C4-2B (cell line): ENCODE results near the gene OSBPL2.

Experiments used
- ZFX ChIP-seq: fragments of 450-650 bp; IDR thresholded peaks from 2 replicates; pipeline ENCODE4 v1.6.1; 2017
- TF ChIP-seq, protein P1 (sequence below): fragments of 450-650 bp; conservative IDR thresholded peaks from 2 replicates; pipeline ENCODE4 v1.5.1; 2017; ENCODE audit warnings: mild to moderate bottlenecking

DNA sequence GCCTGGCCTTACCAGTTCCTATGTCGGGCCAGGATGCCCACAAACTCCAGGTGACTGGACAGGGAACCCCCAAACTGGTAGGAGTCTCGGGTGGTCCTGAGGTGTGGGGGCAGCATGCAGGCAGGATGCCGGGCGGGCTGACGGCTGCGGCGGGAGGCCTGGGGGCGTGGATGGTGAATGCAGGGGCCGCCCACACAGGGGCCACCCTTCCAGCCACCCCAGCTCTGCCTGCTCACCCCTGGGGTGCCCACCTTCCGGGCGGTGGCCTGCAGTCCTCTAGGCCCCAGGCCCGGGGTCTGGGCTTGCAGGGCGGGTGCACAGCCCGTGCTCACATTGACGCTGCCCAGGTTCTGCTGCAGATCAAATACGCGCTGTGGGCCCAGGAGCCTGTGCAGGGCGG is 72.8 kb downstream of the OSBPL2 start:
- TF ChIP-seq, protein P1, sequence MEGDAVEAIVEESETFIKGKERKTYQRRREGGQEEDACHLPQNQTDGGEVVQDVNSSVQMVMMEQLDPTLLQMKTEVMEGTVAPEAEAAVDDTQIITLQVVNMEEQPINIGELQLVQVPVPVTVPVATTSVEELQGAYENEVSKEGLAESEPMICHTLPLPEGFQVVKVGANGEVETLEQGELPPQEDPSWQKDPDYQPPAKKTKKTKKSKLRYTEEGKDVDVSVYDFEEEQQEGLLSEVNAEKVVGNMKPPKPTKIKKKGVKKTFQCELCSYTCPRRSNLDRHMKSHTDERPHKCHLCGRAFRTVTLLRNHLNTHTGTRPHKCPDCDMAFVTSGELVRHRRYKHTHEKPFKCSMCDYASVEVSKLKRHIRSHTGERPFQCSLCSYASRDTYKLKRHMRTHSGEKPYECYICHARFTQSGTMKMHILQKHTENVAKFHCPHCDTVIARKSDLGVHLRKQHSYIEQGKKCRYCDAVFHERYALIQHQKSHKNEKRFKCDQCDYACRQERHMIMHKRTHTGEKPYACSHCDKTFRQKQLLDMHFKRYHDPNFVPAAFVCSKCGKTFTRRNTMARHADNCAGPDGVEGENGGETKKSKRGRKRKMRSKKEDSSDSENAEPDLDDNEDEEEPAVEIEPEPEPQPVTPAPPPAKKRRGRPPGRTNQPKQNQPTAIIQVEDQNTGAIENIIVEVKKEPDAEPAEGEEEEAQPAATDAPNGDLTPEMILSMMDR, result no peak
- TF ChIP-seq ZFX, result no peak
